HCT116 (cell line): ENCODE data around the gene PLCH2. TPM values are rescaled to one million over a fixed set of nuclear protein-coding genes. Genes with fewer than 3 reads are reported as not detected.
"Not testable (repeated sequence)": the region's sequence is repeated elsewhere in the genome, so short reads cannot be mapped to it uniquely, and the experiment has no call there.

Experiments
- ATAC-seq: fragments of 200-7000 bp; cut with Tn5 transposase; 2 replicates; pipeline ENCODE4 v1.9.1; 2020; ENCODE audit warnings: mild to moderate bottlenecking, moderate library complexity
- BruUV-seq: library from RNA; stranded (reverse); fragments of 400-500 nt; replicated peaks from 2 replicates; lab custom pipeline; 2021; lab: Mats Ljungman, UMichigan
- CTCF ChIA-PET: fragments of 300-600 bp; sonication (Branson Sonifier 250); formaldehyde crosslinking; loops from one replicate; lab custom pipeline; 2021; ENCODE audit warnings: antibody characterized with exemption; lab: Charles Lee
- POLR2A ChIA-PET: fragments of 300-600, 350-600 bp; sonication (Branson Sonifier 250); formaldehyde crosslinking; loops from one replicate; lab custom pipeline; 2021; ENCODE audit warnings: antibody characterized with exemption; lab: Charles Lee
- RAD21 ChIA-PET, 2 experiments: fragments of 300-600 bp; sonication (Branson Sonifier 250); formaldehyde crosslinking; loops; one replicate each; lab custom pipeline; 2023; ENCODE audit warnings: low total read pairs in 2 of 2; ENCODE audit not compliant: uncharacterized antibody in 2 of 2, unreplicated experiment in 2 of 2, low non-redundant PET in 1 of 2; lab: Charles Lee
- DNase-seq: peaks from one replicate; pipeline ENCODE4 v3.0.0-alpha.2; 2010; ENCODE audit warnings: low read depth, low spot score
- H2AFZ ChIP-seq: fragments of 200-600 bp; shearing (Covaris generic), sonication (generic); 2 replicates; pipeline ENCODE4 v1.6.1; 2017; ENCODE audit warnings: low read depth, mixed run types, mixed read lengths, antibody characterized with exemption, low read length; ENCODE audit not compliant: poor library complexity, severe bottlenecking
- H3K27ac ChIP-seq: 2 replicates; pipeline ENCODE4 v1.5.1; 2012; ENCODE audit warnings: low read depth, low read length
- H3K27me3 ChIP-seq: fragments of 200-600 bp; sonication (generic); 2 replicates; pipeline ENCODE4 v1.6.1; 2016; ENCODE audit warnings: mixed run types, low read length, mixed read lengths; ENCODE audit not compliant: insufficient read depth
- H3K36me3 ChIP-seq, 2 experiments: fragments of 200-500 bp in 1 of 2; fragments of 200-600 bp in 1 of 2; sonication (Bioruptor generic) in 1 of 2; sonication (generic) in 1 of 2; 2 replicates each; pipeline versions ENCODE4 v1.5.1 to v1.6.1; 2014 to 2016; ENCODE audit warnings: low read length in 2 of 2, inconsistent platforms in 1 of 2, mixed read lengths in 1 of 2, mixed run types in 1 of 2; ENCODE audit not compliant: insufficient read depth in 2 of 2, control insufficient read depth in 1 of 2
- H3K4me1 ChIP-seq, 2 experiments: fragments of 200-600 bp in 1 of 2; sonication (generic) in 1 of 2; 2 replicates each; pipeline versions ENCODE4 v1.5.1 to v1.6.1; 2012 to 2017; ENCODE audit warnings: low read length in 2 of 2, inconsistent platforms in 1 of 2, mild to moderate bottlenecking in 1 of 2, mixed read lengths in 1 of 2, mixed run types in 1 of 2, moderate library complexity in 1 of 2; ENCODE audit not compliant: insufficient read depth in 2 of 2, control insufficient read depth in 1 of 2
- H3K4me2 ChIP-seq: fragments of 200-600 bp; sonication (generic); 2 replicates; pipeline ENCODE4 v1.6.1; 2017; ENCODE audit warnings: mixed run types, low read length, mixed read lengths
- H3K4me3 ChIP-seq, 2 experiments: fragments of 200-600 bp in 1 of 2; sonication (generic) in 1 of 2; replicated peaks in 1 of 2; 2 replicates each; pipeline ENCODE4 v1.5.1; 2011 to 2016; ENCODE audit warnings: low read length in 2 of 2, control low read depth in 1 of 2, low read depth in 1 of 2, mild to moderate bottlenecking in 1 of 2, mixed read lengths in 1 of 2, mixed run types in 1 of 2
- H3K79me2 ChIP-seq: fragments of 200-600 bp; sonication (generic); 2 replicates; pipeline ENCODE4 v1.6.1; 2017; ENCODE audit warnings: mild to moderate bottlenecking, mixed run types, low read length, moderate library complexity, mixed read lengths; ENCODE audit not compliant: insufficient read depth
- H3K9ac ChIP-seq: fragments of 200-600 bp; sonication (generic); 2 replicates; pipeline ENCODE4 v1.6.1; 2016; ENCODE audit warnings: low read length, mixed read lengths
- H3K9me2 ChIP-seq: fragments of 200-600 bp; sonication (generic), shearing (Covaris generic); 2 replicates; pipeline ENCODE4 v1.6.1; 2017; ENCODE audit warnings: mixed run types, mild to moderate bottlenecking, moderate library complexity; ENCODE audit not compliant: insufficient read depth
- H3K9me3 ChIP-seq, 2 experiments: fragments of 200-500 bp in 1 of 2; fragments of 200-600 bp in 1 of 2; sonication (Bioruptor generic) in 1 of 2; sonication (generic) in 1 of 2; 2 replicates each; pipeline ENCODE4 v1.6.1; 2014 to 2017; ENCODE audit warnings: low read length in 2 of 2, mixed read lengths in 2 of 2, inconsistent platforms in 1 of 2, low read depth in 1 of 2, mild to moderate bottlenecking in 1 of 2, mixed run types in 1 of 2, moderate library complexity in 1 of 2; ENCODE audit not compliant: control insufficient read depth in 1 of 2, insufficient read depth in 1 of 2
- H4K20me1 ChIP-seq: fragments of 200-600 bp; sonication (generic), shearing (Covaris generic); 2 replicates; pipeline ENCODE4 v1.6.1; 2017; ENCODE audit warnings: mixed run types, mild to moderate bottlenecking, moderate library complexity; ENCODE audit not compliant: insufficient read depth
- POLR2AphosphoS5 ChIP-seq: IDR thresholded peaks from 2 replicates; pipeline ENCODE4 v1.6.1; 2011; ENCODE audit warnings: mild to moderate bottlenecking, low read depth, low read length, moderate library complexity
- SIN3A ChIP-seq: IDR thresholded peaks from 2 replicates; pipeline ENCODE4 v1.6.1; 2012; ENCODE audit warnings: low read depth
- SP1 ChIP-seq: IDR thresholded peaks from 2 replicates; pipeline ENCODE4 v1.6.1; 2012; ENCODE audit warnings: low read depth
- ZFX ChIP-seq: fragments of 450-650 bp; IDR thresholded peaks from 2 replicates; pipeline ENCODE4 v1.6.1; 2017
- intact Hi-C: fragments of 100-400 bp; cut with micrococcal nuclease; formaldehyde crosslinking; loops from 2 replicates; pipeline ENCODE4 v1.10.0; 2022
- total RNA-seq: library from RNA; stranded (reverse); gene quantifications from one replicate; pipeline ENCODE4 v1.2.1, GENCODE V29; 2021; ENCODE audit not compliant: unreplicated experiment

PLCH2 gene
- total RNA-seq, 1 experiment from 2014 or later, result 2.0 TPM

DNA sequence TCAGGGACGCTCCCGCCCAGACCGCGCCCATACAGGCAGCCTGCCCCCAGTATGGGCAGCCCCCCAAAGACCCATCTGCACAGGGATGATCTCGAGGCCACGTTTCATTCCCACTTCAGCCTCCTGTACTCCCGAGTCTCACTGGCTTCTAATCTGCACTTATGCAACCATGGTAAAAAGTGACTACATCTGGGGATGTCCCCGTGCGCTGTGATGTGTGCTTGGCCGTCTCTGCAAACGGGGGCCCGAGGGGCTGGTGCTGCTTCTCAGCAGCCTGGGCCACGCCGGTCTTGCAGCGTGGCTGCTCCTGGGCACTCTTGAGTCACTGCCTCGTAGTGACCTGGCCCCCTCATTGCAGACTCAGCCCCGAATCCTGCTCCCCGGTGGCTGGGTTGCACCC, 17.4 kb upstream of the PLCH2 start (continued):
- TF ChIP-seq ZFX, result no peak
- no peak for TF ChIP-seq SIN3A
- TF ChIP-seq SP1, result no peak

DNA sequence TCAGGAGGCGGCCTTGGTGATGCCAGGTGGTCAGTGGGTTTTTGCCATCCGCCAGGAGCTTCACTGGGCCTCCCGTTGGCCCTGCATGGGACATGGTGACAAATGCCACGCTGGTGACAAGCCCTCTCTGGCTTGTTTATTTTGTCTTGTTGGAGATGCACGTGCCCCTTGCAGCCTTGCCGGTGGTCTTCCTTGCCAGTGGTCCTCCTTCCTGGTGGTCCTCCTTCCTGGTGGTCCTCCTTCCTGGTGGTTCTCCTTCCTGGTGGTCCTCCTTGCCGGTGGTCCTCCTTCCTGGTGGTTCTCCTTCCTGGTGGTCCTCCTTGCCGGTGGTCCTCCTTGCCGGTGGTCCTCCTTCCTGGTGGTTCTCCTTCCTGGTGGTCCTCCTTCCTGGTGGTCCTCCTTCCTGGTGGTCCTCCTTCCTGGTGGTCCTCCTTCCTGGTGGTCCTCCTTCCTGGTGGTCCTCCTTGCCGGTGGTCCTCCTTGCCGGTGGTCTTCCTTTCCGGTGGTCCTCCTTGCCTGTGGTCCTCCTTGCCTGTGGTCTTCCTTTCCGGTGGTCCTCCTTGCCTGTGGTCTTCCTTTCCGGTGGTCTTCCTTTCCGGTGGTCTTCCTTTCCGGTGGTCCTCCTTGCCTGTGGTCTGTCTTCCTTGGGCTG, 16.9 kb upstream of the PLCH2 start:
- intact Hi-C loops, H3K4me2 ChIP-seq, H3K27ac ChIP-seq, H4K20me1 ChIP-seq, H3K9ac ChIP-seq, H3K9me2 ChIP-seq, H3K9me3 ChIP-seq, ATAC-seq, H3K4me1 ChIP-seq, H2AFZ ChIP-seq, BruUV-seq, H3K27me3 ChIP-seq, H3K79me2 ChIP-seq, H3K4me3 ChIP-seq, RAD21 ChIA-PET, H3K36me3 ChIP-seq, POLR2A ChIA-PET, CTCF ChIA-PET, DNase-seq: not testable (repeated sequence)

DNA sequence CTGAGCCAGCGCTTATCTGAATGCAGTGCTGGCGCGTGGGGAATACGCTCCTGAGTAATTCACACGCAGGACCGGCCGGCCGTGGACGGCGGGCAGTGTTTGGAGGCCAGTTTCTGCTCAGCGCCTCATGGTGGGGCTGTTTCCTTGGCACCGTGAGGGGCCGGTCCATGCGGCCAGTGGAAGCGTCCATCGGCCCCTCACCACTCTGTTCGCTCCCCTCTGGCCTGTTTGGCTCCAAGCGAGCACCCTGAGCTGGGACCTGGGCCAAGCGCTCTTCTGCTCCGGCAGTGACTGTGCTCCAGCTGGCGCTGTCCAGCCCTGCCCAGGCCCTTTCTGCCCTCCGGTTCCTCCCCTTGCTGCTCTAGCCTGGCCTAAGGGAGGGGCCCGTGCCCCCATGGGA, 16.3 kb upstream of the PLCH2 start:
- TF ChIP-seq POLR2AphosphoS5, result no peak
- ChIA-PET CTCF (no interaction called here), RAD21 (no interaction called here), POLR2A (no interaction called here)
- Histone ChIP-seq H3K9me2 (no peaks in the 10 kb centered on the region), H3K9ac (no peak overlapping the region), H3K79me2 (no peaks in the 10 kb centered on the region), H2AFZ (no peak overlapping the region), H3K4me1 (no peaks in the 10 kb centered on the region), H3K4me3 (no peak overlapping the region), H4K20me1 (no peaks in the 10 kb centered on the region), H3K36me3 (no peaks in the 10 kb centered on the region), H3K27ac (no peak overlapping the region), H3K4me2 (no peak overlapping the region), H3K27me3 (no peaks in the 10 kb centered on the region), H3K9me3 (no peaks in the 10 kb centered on the region)
- DNase-seq (no peak), ATAC-seq (no peak)
- intact Hi-C loops, result no loop called here
- BruUV-seq, result no TSS peak
